Endothelial cell of umbilical vein (primary cell): ENCODE measurements around the gene BMPER. TPM values are rescaled to one million over a fixed set of nuclear protein-coding genes. Genes with fewer than 3 reads are reported as not detected.

Experiments
- BruUV-seq: library from RNA; stranded (reverse); fragments of 400-500 nt; replicated peaks from 2 replicates; lab custom pipeline; 2021; lab: Mats Ljungman, UMichigan
- CTCF ChIA-PET: fragments of 300-600, 350-600 bp; sonication (Branson Sonifier 250); formaldehyde crosslinking; loops from one replicate; lab custom pipeline; 2021; ENCODE audit warnings: antibody characterized with exemption, inconsistent platforms; lab: Charles Lee
- POLR2A ChIA-PET: fragments of 300-600, 350-600 bp; sonication (Branson Sonifier 250); formaldehyde crosslinking; loops from one replicate; lab custom pipeline; 2021; ENCODE audit warnings: antibody characterized with exemption, inconsistent platforms; lab: Charles Lee
- DNase-seq: peaks from one replicate; pipeline ENCODE4 v3.0.0-alpha.2; 2011; ENCODE audit warnings: low read depth, low spot score
- FAIRE-seq: peaks from 2 replicates; lab custom pipeline; 2011; peaks lifted over from hg19 to GRCh38; lab: Jason Lieb, UNC
- H2AFZ ChIP-seq: 2 replicates; pipeline ENCODE4 v1.6.0; 2012; ENCODE audit warnings: low read depth, low read length, control low read depth, inconsistent platforms
- H3K27ac ChIP-seq: 2 replicates; pipeline ENCODE4 v1.5.1; 2011; ENCODE audit warnings: low read depth, mild to moderate bottlenecking, control low read depth, low read length, moderate library complexity; ENCODE audit not compliant: insufficient read depth
- H3K27me3 ChIP-seq, 2 experiments: 2 replicates each; pipeline versions ENCODE4 v1.6.0 to v1.6.1; 2011; ENCODE audit warnings: low read length in 2 of 2, mixed read lengths in 1 of 2; ENCODE audit not compliant: control insufficient read depth in 2 of 2, insufficient read depth in 2 of 2
- H3K36me3 ChIP-seq, 2 experiments: 2 replicates in 1 of 2; 3 replicates in 1 of 2; pipeline ENCODE4 v1.5.1; 2011; ENCODE audit warnings: low read length in 2 of 2, mild to moderate bottlenecking in 1 of 2, moderate library complexity in 1 of 2; ENCODE audit not compliant: control insufficient read depth in 2 of 2, insufficient read depth in 2 of 2; ENCODE audit errors: extremely low read depth in 1 of 2
- H3K4me1 ChIP-seq: 3 replicates; pipeline ENCODE4 v1.5.1; 2011; ENCODE audit warnings: mild to moderate bottlenecking, low read length; ENCODE audit not compliant: control insufficient read depth, insufficient read depth; ENCODE audit errors: extremely low read depth
- H3K4me2 ChIP-seq: 2 replicates; pipeline ENCODE4 v1.6.1; 2011; ENCODE audit warnings: low read length, control low read depth, mixed read lengths; ENCODE audit not compliant: insufficient read depth
- H3K4me3 ChIP-seq, 3 experiments: fragments of 200-600 bp in 1 of 3; sonication (generic), shearing (Covaris generic) in 1 of 3; replicated peaks in 1 of 3; 2 replicates each; pipeline ENCODE4 v1.5.1; 2011 to 2016; ENCODE audit warnings: control low read depth in 3 of 3, low read length in 3 of 3, mild to moderate bottlenecking in 2 of 3, inconsistent platforms in 1 of 3, low read depth in 1 of 3, moderate library complexity in 1 of 3; ENCODE audit not compliant: insufficient read depth in 1 of 3
- H3K79me2 ChIP-seq: 2 replicates; pipeline ENCODE4 v1.6.0; 2012; ENCODE audit warnings: low read length, inconsistent platforms; ENCODE audit not compliant: control insufficient read depth, insufficient read depth
- H3K9ac ChIP-seq: replicated peaks from 2 replicates; pipeline ENCODE3; 2011; ENCODE audit warnings: low read length, control low read depth; ENCODE audit not compliant: insufficient read depth; ENCODE audit errors: extremely low read depth
- H3K9me1 ChIP-seq: replicated peaks from 3 replicates; pipeline ENCODE4 v1.6.0; 2011; ENCODE audit warnings: mild to moderate bottlenecking, low read length; ENCODE audit not compliant: control insufficient read depth, insufficient read depth; ENCODE audit errors: extremely low read depth
- H3K9me3 ChIP-seq: replicated peaks from 2 replicates; pipeline ENCODE4 v1.5.1; 2012; ENCODE audit warnings: low read length, inconsistent platforms; ENCODE audit not compliant: control insufficient read depth, insufficient read depth
- H4K20me1 ChIP-seq: replicated peaks from 2 replicates; pipeline ENCODE3; 2011; ENCODE audit warnings: mild to moderate bottlenecking, low read length; ENCODE audit not compliant: control insufficient read depth, insufficient read depth; ENCODE audit errors: extremely low read depth
- CTCF ChIP-seq, 2 donors: IDR thresholded peaks; 1 replicate in 1 of 2; 2 replicates in 1 of 2; pipeline ENCODE4 v1.5.1; 2011; ENCODE audit warnings: low read length in 2 of 2, mild to moderate bottlenecking in 2 of 2, moderate library complexity in 2 of 2, control low read depth in 1 of 2, inconsistent platforms in 1 of 2, low read depth in 1 of 2; ENCODE audit not compliant: insufficient read depth in 1 of 2; ENCODE audit errors: extremely low read depth in 1 of 2
- EZH2 ChIP-seq: IDR thresholded peaks from 2 replicates; pipeline ENCODE4 v1.6.1; 2012; ENCODE audit warnings: borderline replicate concordance, low read depth, mild to moderate bottlenecking, moderate library complexity, low read length, inconsistent platforms; ENCODE audit not compliant: severe bottlenecking
- FOS ChIP-seq: IDR thresholded peaks from 2 replicates; pipeline ENCODE4 v1.6.1; 2011; ENCODE audit warnings: mild to moderate bottlenecking, low read length, moderate library complexity, borderline replicate concordance; ENCODE audit not compliant: insufficient read depth
- GATA2 ChIP-seq: IDR thresholded peaks from 2 replicates; pipeline ENCODE4 v1.7.0; 2011; ENCODE audit warnings: low read depth, mild to moderate bottlenecking, moderate library complexity, mixed read lengths, low read length; ENCODE audit not compliant: insufficient read length, insufficient read depth
- JUN ChIP-seq: IDR thresholded peaks from 2 replicates; pipeline ENCODE4 v1.6.1; 2011; ENCODE audit warnings: borderline replicate concordance, low read depth; ENCODE audit not compliant: insufficient read length, insufficient read depth
- MAX ChIP-seq: IDR thresholded peaks from 2 replicates; pipeline ENCODE4 v1.6.1; 2011; ENCODE audit not compliant: insufficient read depth, insufficient read length
- MYC ChIP-seq: IDR thresholded peaks from one replicate; pipeline ENCODE4 v1.6.1; 2011; ENCODE audit warnings: mild to moderate bottlenecking, low read depth, low read length
- POLR2A ChIP-seq: IDR thresholded peaks from 2 replicates; pipeline ENCODE4 v1.6.1; 2012; ENCODE audit warnings: low read depth, mild to moderate bottlenecking, control low read depth, low read length
- POLR2AphosphoS5 ChIP-seq: IDR thresholded peaks from 2 replicates; pipeline ENCODE4 v1.6.1; 2012; ENCODE audit warnings: low read depth, mild to moderate bottlenecking, control low read depth, low read length, moderate library complexity; ENCODE audit not compliant: insufficient read depth
- dilution Hi-C: fragments of 300-500 bp; cut with MboI; formaldehyde crosslinking; loops from one replicate; pipeline ENCODE4 v1.15.0; 2019; ENCODE audit warnings: low sequenced_read_pairs; ENCODE audit not compliant: extremely low pct_ligation_motif_present
- intact Hi-C: fragments of 100-400 bp; cut with micrococcal nuclease; formaldehyde crosslinking; loops from one replicate; pipeline ENCODE4 v1.10.0; 2022
- polyA plus RNA-seq, 4 experiments: library from polyadenylated mRNA; depleted of rRNA in 3 of 4; stranded (reverse) in 3 of 4; unstranded in 1 of 4; fragments of >200 nt; gene quantifications; 2 replicates each; pipeline versions ENCODE4 v1.2.1 to v1.2.3, GENCODE V29; 2011 to 2012; ENCODE audit warnings: missing spikeins in 1 of 4
- total RNA-seq: library from RNA; stranded (reverse); gene quantifications from 2 replicates; pipeline ENCODE4 v1.2.3, GENCODE V29; 2021

BMPER gene
- total and polyA plus RNA-seq, 2 donors (not counting 3 experiments of a cell fraction or from before 2014, with no cell fraction given) = 0.10 to 0.13 TPM

DNA sequence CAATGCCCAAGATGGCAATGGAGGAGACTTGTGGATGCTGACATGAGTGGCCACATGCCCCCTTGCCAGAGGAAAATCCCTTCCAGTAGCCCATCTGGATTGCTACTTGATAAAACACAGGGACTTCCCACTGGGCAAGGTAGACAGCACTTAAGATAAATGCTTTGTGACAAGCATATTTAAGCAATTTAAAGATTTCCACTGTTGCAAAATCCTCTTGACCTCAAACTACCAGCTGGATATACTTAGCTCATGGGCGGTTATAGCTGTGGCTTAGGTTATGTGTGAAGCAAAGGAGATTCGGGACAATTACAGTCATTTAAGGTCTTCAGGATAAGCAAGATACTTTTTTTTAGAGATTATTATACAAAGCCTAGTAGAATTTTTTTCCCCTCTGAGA, 238.1 kb downstream of the BMPER start:
- no peak overlapping the region for H3K4me2 ChIP-seq
- no peak overlapping the region for H3K27ac ChIP-seq
- ChIA-PET POLR2A (no interaction called here), CTCF (no interaction called here)
- H4K20me1 ChIP-seq = no peaks in the 10 kb centered on the region
- FAIRE-seq (no peak), DNase-seq (no peak)
- BruUV-seq = no TSS peak
- TF ChIP-seq GATA2 (no peak), MAX (no peak), FOS (no peak), POLR2A (no peak), POLR2AphosphoS5 (no peak), JUN (no peak), EZH2 (no peak), CTCF (IDR thresholded peaks at IDR 0.05; ENCODE audit: extremely low read depth in 1 of 2, insufficient read depth in 1 of 2, low read depth in 1 of 2, low read length in 2 of 2) (no peak), MYC (no peak)
- no peaks in the 10 kb centered on the region for H3K36me3 ChIP-seq
- H3K4me1 ChIP-seq = no peaks in the 10 kb centered on the region
- H3K79me2 ChIP-seq = no peaks in the 10 kb centered on the region
- no peaks in the 10 kb centered on the region for H3K27me3 ChIP-seq
- dilution Hi-C loops (no loop called here), intact Hi-C loops (no loop called here)
- H3K9ac ChIP-seq = no peak overlapping the region
- H3K9me3 ChIP-seq = no peaks in the 10 kb centered on the region
- H3K9me1 ChIP-seq = no peaks in the 10 kb centered on the region
- H2AFZ ChIP-seq = no peak overlapping the region
- no peak overlapping the region for H3K4me3 ChIP-seq
